B cell (primary cell): ENCODE results near the gene TFCP2.

Experiments used
- EZH2 ChIP-seq: IDR thresholded peaks from 2 replicates; pipeline ENCODE4 v1.6.1; 2012; ENCODE audit warnings: borderline replicate concordance, low read depth, mild to moderate bottlenecking, moderate library complexity, low read length; ENCODE audit not compliant: insufficient read depth, poor library complexity, severe bottlenecking
- TF ChIP-seq, protein P1 (sequence below): fragments of 200-600 bp; IDR thresholded peaks from one replicate; pipeline ENCODE4 v1.8.0; 2022; ENCODE audit warnings: antibody characterized with exemption, mild to moderate bottlenecking

DNA sequence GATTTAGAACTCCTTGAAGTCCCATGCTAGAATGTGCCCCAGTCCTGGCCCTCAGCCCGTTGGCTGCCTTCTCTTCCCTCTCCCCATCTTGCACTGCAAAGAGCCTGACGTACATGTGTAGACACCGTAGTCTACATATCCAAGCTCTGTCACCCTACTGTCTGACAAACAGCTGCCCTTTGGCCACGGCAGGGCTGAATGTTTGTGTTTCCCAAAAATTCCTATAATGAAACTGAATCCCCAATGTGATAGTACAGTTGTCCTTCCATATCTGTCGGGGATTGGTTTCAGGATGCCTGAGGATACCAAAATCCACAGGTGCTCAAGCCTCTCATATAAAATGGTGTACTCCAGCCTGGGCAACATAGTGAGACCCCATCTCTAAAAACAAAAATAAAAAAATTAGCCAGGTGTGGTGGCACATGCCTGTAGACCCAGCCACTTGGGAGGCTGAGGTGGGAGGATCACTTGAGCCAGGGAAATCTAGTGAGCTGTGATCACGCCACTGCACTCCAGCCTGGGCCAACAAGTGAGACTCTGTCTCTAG, 12.3 kb upstream of the TFCP2 start:
- TF ChIP-seq, protein P1, sequence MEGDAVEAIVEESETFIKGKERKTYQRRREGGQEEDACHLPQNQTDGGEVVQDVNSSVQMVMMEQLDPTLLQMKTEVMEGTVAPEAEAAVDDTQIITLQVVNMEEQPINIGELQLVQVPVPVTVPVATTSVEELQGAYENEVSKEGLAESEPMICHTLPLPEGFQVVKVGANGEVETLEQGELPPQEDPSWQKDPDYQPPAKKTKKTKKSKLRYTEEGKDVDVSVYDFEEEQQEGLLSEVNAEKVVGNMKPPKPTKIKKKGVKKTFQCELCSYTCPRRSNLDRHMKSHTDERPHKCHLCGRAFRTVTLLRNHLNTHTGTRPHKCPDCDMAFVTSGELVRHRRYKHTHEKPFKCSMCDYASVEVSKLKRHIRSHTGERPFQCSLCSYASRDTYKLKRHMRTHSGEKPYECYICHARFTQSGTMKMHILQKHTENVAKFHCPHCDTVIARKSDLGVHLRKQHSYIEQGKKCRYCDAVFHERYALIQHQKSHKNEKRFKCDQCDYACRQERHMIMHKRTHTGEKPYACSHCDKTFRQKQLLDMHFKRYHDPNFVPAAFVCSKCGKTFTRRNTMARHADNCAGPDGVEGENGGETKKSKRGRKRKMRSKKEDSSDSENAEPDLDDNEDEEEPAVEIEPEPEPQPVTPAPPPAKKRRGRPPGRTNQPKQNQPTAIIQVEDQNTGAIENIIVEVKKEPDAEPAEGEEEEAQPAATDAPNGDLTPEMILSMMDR, result no peak
- no peak for TF ChIP-seq EZH2
